HCT116 (cell line): ENCODE data around the gene TOLLIP. TPM values are rescaled to one million over a fixed set of nuclear protein-coding genes. Genes with fewer than 3 reads are reported as not detected.

Experiments used
- ATAC-seq: fragments of 200-7000 bp; cut with Tn5 transposase; 2 replicates; pipeline ENCODE4 v1.9.1; 2020; ENCODE audit warnings: mild to moderate bottlenecking, moderate library complexity
- BruUV-seq: library from RNA; stranded (reverse); fragments of 400-500 nt; replicated peaks from 2 replicates; lab custom pipeline; 2021; lab: Mats Ljungman, UMichigan
- CTCF ChIA-PET: fragments of 300-600 bp; sonication (Branson Sonifier 250); formaldehyde crosslinking; loops from one replicate; lab custom pipeline; 2021; ENCODE audit warnings: antibody characterized with exemption; lab: Charles Lee
- POLR2A ChIA-PET: fragments of 300-600, 350-600 bp; sonication (Branson Sonifier 250); formaldehyde crosslinking; loops from one replicate; lab custom pipeline; 2021; ENCODE audit warnings: antibody characterized with exemption; lab: Charles Lee
- RAD21 ChIA-PET, 2 experiments: fragments of 300-600 bp; sonication (Branson Sonifier 250); formaldehyde crosslinking; loops; one replicate each; lab custom pipeline; 2023; ENCODE audit warnings: low total read pairs in 2 of 2; ENCODE audit not compliant: uncharacterized antibody in 2 of 2, unreplicated experiment in 2 of 2, low non-redundant PET in 1 of 2; lab: Charles Lee
- DNase-seq: peaks from one replicate; pipeline ENCODE4 v3.0.0-alpha.2; 2010; ENCODE audit warnings: low read depth, low spot score
- H2AFZ ChIP-seq: fragments of 200-600 bp; shearing (Covaris generic), sonication (generic); 2 replicates; pipeline ENCODE4 v1.6.1; 2017; ENCODE audit warnings: low read depth, mixed run types, mixed read lengths, antibody characterized with exemption, low read length; ENCODE audit not compliant: poor library complexity, severe bottlenecking
- H3K27ac ChIP-seq: 2 replicates; pipeline ENCODE4 v1.5.1; 2012; ENCODE audit warnings: low read depth, low read length
- H3K27me3 ChIP-seq: fragments of 200-600 bp; sonication (generic); 2 replicates; pipeline ENCODE4 v1.6.1; 2016; ENCODE audit warnings: mixed run types, low read length, mixed read lengths; ENCODE audit not compliant: insufficient read depth
- H3K36me3 ChIP-seq, 2 experiments: fragments of 200-500 bp in 1 of 2; fragments of 200-600 bp in 1 of 2; sonication (Bioruptor generic) in 1 of 2; sonication (generic) in 1 of 2; 2 replicates each; pipeline versions ENCODE4 v1.5.1 to v1.6.1; 2014 to 2016; ENCODE audit warnings: low read length in 2 of 2, inconsistent platforms in 1 of 2, mixed read lengths in 1 of 2, mixed run types in 1 of 2; ENCODE audit not compliant: insufficient read depth in 2 of 2, control insufficient read depth in 1 of 2
- H3K4me1 ChIP-seq, 2 experiments: fragments of 200-600 bp in 1 of 2; sonication (generic) in 1 of 2; 2 replicates each; pipeline versions ENCODE4 v1.5.1 to v1.6.1; 2012 to 2017; ENCODE audit warnings: low read length in 2 of 2, inconsistent platforms in 1 of 2, mild to moderate bottlenecking in 1 of 2, mixed read lengths in 1 of 2, mixed run types in 1 of 2, moderate library complexity in 1 of 2; ENCODE audit not compliant: insufficient read depth in 2 of 2, control insufficient read depth in 1 of 2
- H3K4me2 ChIP-seq: fragments of 200-600 bp; sonication (generic); 2 replicates; pipeline ENCODE4 v1.6.1; 2017; ENCODE audit warnings: mixed run types, low read length, mixed read lengths
- H3K4me3 ChIP-seq, 2 experiments: fragments of 200-600 bp in 1 of 2; sonication (generic) in 1 of 2; replicated peaks in 1 of 2; 2 replicates each; pipeline ENCODE4 v1.5.1; 2011 to 2016; ENCODE audit warnings: low read length in 2 of 2, control low read depth in 1 of 2, low read depth in 1 of 2, mild to moderate bottlenecking in 1 of 2, mixed read lengths in 1 of 2, mixed run types in 1 of 2
- H3K79me2 ChIP-seq: fragments of 200-600 bp; sonication (generic); 2 replicates; pipeline ENCODE4 v1.6.1; 2017; ENCODE audit warnings: mild to moderate bottlenecking, mixed run types, low read length, moderate library complexity, mixed read lengths; ENCODE audit not compliant: insufficient read depth
- H3K9ac ChIP-seq: fragments of 200-600 bp; sonication (generic); 2 replicates; pipeline ENCODE4 v1.6.1; 2016; ENCODE audit warnings: low read length, mixed read lengths
- H3K9me2 ChIP-seq: fragments of 200-600 bp; sonication (generic), shearing (Covaris generic); 2 replicates; pipeline ENCODE4 v1.6.1; 2017; ENCODE audit warnings: mixed run types, mild to moderate bottlenecking, moderate library complexity; ENCODE audit not compliant: insufficient read depth
- H3K9me3 ChIP-seq, 2 experiments: fragments of 200-500 bp in 1 of 2; fragments of 200-600 bp in 1 of 2; sonication (Bioruptor generic) in 1 of 2; sonication (generic) in 1 of 2; 2 replicates each; pipeline ENCODE4 v1.6.1; 2014 to 2017; ENCODE audit warnings: low read length in 2 of 2, mixed read lengths in 2 of 2, inconsistent platforms in 1 of 2, low read depth in 1 of 2, mild to moderate bottlenecking in 1 of 2, mixed run types in 1 of 2, moderate library complexity in 1 of 2; ENCODE audit not compliant: control insufficient read depth in 1 of 2, insufficient read depth in 1 of 2
- H4K20me1 ChIP-seq: fragments of 200-600 bp; sonication (generic), shearing (Covaris generic); 2 replicates; pipeline ENCODE4 v1.6.1; 2017; ENCODE audit warnings: mixed run types, mild to moderate bottlenecking, moderate library complexity; ENCODE audit not compliant: insufficient read depth
- CBX3 ChIP-seq: IDR thresholded peaks from 2 replicates; pipeline ENCODE4 v1.6.1; 2012; ENCODE audit warnings: low read depth
- POLR2A ChIP-seq: IDR thresholded peaks from 2 replicates; pipeline ENCODE4 v1.7.0; 2011; ENCODE audit warnings: borderline replicate concordance; ENCODE audit not compliant: insufficient read depth, insufficient read length; ENCODE audit errors: extremely low read depth
- SRF ChIP-seq: IDR thresholded peaks from 2 replicates; pipeline ENCODE4 v1.6.1; 2012; ENCODE audit warnings: low read depth
- intact Hi-C: fragments of 100-400 bp; cut with micrococcal nuclease; formaldehyde crosslinking; loops from 2 replicates; pipeline ENCODE4 v1.10.0; 2022
- total RNA-seq: library from RNA; stranded (reverse); gene quantifications from one replicate; pipeline ENCODE4 v1.2.1, GENCODE V29; 2021; ENCODE audit not compliant: unreplicated experiment
- TF ChIP-seq, protein P1 (sequence below), 3 experiments: fragments of 200-600 bp in 1 of 3; sonication (generic) in 1 of 3; IDR thresholded peaks in 2 of 3; conservative IDR thresholded peaks in 1 of 3; 2 replicates each; pipeline ENCODE4 v1.5.1; 2012 to 2017; ENCODE audit warnings: low read depth in 2 of 3, low read length in 2 of 3, antibody characterized with exemption in 1 of 3, borderline replicate concordance in 1 of 3, control low read depth in 1 of 3, mild to moderate bottlenecking in 1 of 3, mixed read lengths in 1 of 3, mixed run types in 1 of 3, moderate library complexity in 1 of 3; ENCODE audit not compliant: insufficient read depth in 1 of 3

Gene TOLLIP
- total RNA-seq, 1 experiment from 2014 or later = 28.5 TPM

DNA sequence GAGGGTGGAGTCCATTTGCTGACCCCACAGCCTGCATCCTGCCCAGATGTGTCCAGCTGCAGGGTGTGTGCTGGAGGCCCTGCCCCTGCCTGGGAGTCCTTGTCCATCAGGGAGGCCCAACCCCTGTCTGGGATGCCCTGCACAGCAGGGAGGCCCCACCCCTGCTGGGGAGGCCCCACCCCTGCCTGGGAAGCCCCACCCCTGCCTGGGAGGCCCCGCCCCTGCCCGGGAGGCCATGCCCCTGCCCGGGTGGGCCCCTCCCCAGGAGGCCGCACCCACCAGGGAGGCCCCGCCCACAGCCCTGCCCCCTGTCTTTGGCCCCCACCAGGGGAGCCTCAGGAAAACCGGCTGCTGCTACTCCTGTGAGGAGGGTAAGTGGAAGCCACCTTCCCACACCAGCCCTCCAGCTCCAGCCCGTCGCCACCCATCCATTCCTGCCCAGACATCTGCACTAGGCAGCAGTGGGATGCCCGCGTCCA lies 49.4 kb downstream of the TOLLIP start:
- H3K9ac ChIP-seq = no peak overlapping the region
- no peaks in the 10 kb centered on the region for H4K20me1 ChIP-seq
- ChIA-PET POLR2A (no interaction called here), RAD21 (no interaction called here), CTCF (no interaction called here)
- DNase-seq (peak; percentile 42), ATAC-seq (peak; percentile 79)
- H3K4me3 ChIP-seq = no peak overlapping the region
- BruUV-seq = no TSS peak
- H3K36me3 ChIP-seq = no peaks in the 10 kb centered on the region
- H3K4me1 ChIP-seq = peaks cover 13 to 32% of the 10 kb centered on the region in 2 experiments; a peak in 3 of 4 replicates
- no peak overlapping the region for H2AFZ ChIP-seq
- no peak for TF ChIP-seq SRF
- TF ChIP-seq, protein P1, sequence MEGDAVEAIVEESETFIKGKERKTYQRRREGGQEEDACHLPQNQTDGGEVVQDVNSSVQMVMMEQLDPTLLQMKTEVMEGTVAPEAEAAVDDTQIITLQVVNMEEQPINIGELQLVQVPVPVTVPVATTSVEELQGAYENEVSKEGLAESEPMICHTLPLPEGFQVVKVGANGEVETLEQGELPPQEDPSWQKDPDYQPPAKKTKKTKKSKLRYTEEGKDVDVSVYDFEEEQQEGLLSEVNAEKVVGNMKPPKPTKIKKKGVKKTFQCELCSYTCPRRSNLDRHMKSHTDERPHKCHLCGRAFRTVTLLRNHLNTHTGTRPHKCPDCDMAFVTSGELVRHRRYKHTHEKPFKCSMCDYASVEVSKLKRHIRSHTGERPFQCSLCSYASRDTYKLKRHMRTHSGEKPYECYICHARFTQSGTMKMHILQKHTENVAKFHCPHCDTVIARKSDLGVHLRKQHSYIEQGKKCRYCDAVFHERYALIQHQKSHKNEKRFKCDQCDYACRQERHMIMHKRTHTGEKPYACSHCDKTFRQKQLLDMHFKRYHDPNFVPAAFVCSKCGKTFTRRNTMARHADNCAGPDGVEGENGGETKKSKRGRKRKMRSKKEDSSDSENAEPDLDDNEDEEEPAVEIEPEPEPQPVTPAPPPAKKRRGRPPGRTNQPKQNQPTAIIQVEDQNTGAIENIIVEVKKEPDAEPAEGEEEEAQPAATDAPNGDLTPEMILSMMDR (IDR thresholded peaks at IDR 0.05 in 2 of 3, conservative IDR thresholded peaks at IDR 0.05 in 1 of 3; ENCODE audit: borderline replicate concordance in 1 of 3, insufficient read depth in 1 of 3, low read depth in 2 of 3, low read length in 2 of 3) = no peak
- intact Hi-C loops = loop anchor here (5.0 kb wide), 1 partner anchor 47 kb away; the partner anchor contains the start of gene TOLLIP
- no peaks in the 10 kb centered on the region for H3K9me2 ChIP-seq
- no peaks in the 10 kb centered on the region for H3K79me2 ChIP-seq
- H3K27ac ChIP-seq = peak overlapping the region; percentile 24; the same call in 1 of the 2 replicates
- peak overlapping the region; percentile 32; the same call in 1 of the 2 replicates for H3K4me2 ChIP-seq
- H3K27me3 ChIP-seq = no peaks in the 10 kb centered on the region
- no peaks in the 10 kb centered on the region for H3K9me3 ChIP-seq

GRCh38 chr11:1259561-1259960 lies 49.9 kb downstream of the TOLLIP start:
- H3K9ac ChIP-seq = no peak overlapping the region
- CTCF ChIA-PET = no interaction called here
- no peaks in the 10 kb centered on the region for H3K9me2 ChIP-seq
- H3K4me2 ChIP-seq = no peak overlapping the region
- no peak overlapping the region; the same call in 1 of the 2 replicates for H3K27ac ChIP-seq
- POLR2A ChIA-PET = no interaction called here
- intact Hi-C loops = no loop called here
- H3K9me3 ChIP-seq = no peaks in the 10 kb centered on the region
- no peaks in the 10 kb centered on the region for H4K20me1 ChIP-seq
- H2AFZ ChIP-seq = no peak overlapping the region
- H3K79me2 ChIP-seq = no peaks in the 10 kb centered on the region
- H3K4me3 ChIP-seq = no peak overlapping the region
- TF ChIP-seq CBX3 (no peak), POLR2A (no peak)
- H3K4me1 ChIP-seq = peaks cover 13 to 32% of the 10 kb centered on the region in 2 experiments; a peak in 3 of 4 replicates
- H3K36me3 ChIP-seq = no peaks in the 10 kb centered on the region
- DNase-seq (no peak), ATAC-seq (no peak)
- H3K27me3 ChIP-seq = no peaks in the 10 kb centered on the region
- BruUV-seq = no TSS peak
- RAD21 ChIA-PET = no interaction called here
